SK-N-SH (cell line): ENCODE data around the gene CSKMT. TPM values are rescaled to one million over a fixed set of nuclear protein-coding genes. Genes with fewer than 3 reads are reported as not detected.

ENCODE experiments used
- CTCF ChIA-PET: fragments of 300-600, 350-600 bp; formaldehyde crosslinking; extraction: SDS; loops from one replicate; lab custom pipeline; 2021; lab: Yijun Ruan, JAX
- POLR2A ChIA-PET: fragments of 350-600 bp; sonication (Branson Sonifier 250); formaldehyde crosslinking; extraction: SDS; loops from one replicate; lab custom pipeline; 2020; ENCODE audit warnings: antibody characterized with exemption, inconsistent platforms; lab: Yijun Ruan, JAX
- DNase-seq: peaks from one replicate; pipeline ENCODE4 v3.0.0; 2012
- H2AFZ ChIP-seq: fragments of 200-600 bp; sonication (generic); 2 replicates; pipeline ENCODE4 v1.8.1; 2016; ENCODE audit warnings: antibody characterized with exemption, mild to moderate bottlenecking, low read depth
- H3F3A ChIP-seq: fragments of 200-600 bp; sonication (generic); replicated peaks from 2 replicates; pipeline ENCODE3; 2016; ENCODE audit warnings: antibody characterized with exemption, mild to moderate bottlenecking; ENCODE audit not compliant: insufficient read depth
- H3K27ac ChIP-seq, 2 experiments: fragments of 200-500 bp in 1 of 2; fragments of 200-600 bp in 1 of 2; sonication (Bioruptor generic) in 1 of 2; sonication (generic), shearing (Covaris generic) in 1 of 2; 2 replicates each; pipeline versions ENCODE4 v1.5.1 to v1.6.1; 2014 to 2016; ENCODE audit warnings: low read depth in 2 of 2, inconsistent platforms in 1 of 2, low read length in 1 of 2, mild to moderate bottlenecking in 1 of 2, mixed read lengths in 1 of 2
- H3K27me3 ChIP-seq: fragments of 200-600 bp; sonication (generic), shearing (Covaris generic); 2 replicates; pipeline ENCODE4 v1.6.1; 2016; ENCODE audit warnings: mixed run types; ENCODE audit not compliant: insufficient read depth
- H3K36me3 ChIP-seq, 2 experiments: fragments of 200-500 bp in 1 of 2; fragments of 200-600 bp in 1 of 2; sonication (Bioruptor generic) in 1 of 2; sonication (generic) in 1 of 2; replicated peaks in 1 of 2; 2 replicates each; pipeline versions ENCODE3 to v1.5.1; 2014 to 2016; ENCODE audit warnings: low read length in 1 of 2, mild to moderate bottlenecking in 1 of 2; ENCODE audit not compliant: insufficient read depth in 2 of 2, control insufficient read depth in 1 of 2
- H3K4me1 ChIP-seq, 2 experiments: fragments of 200-500 bp in 1 of 2; fragments of 200-600 bp in 1 of 2; sonication (Bioruptor generic) in 1 of 2; sonication (generic), shearing (Covaris generic) in 1 of 2; 2 replicates each; pipeline versions ENCODE4 v1.5.1 to v1.6.1; 2014 to 2016; ENCODE audit warnings: low read depth in 1 of 2, low read length in 1 of 2, mixed run types in 1 of 2; ENCODE audit not compliant: insufficient read depth in 2 of 2, control insufficient read depth in 1 of 2
- H3K4me2 ChIP-seq: fragments of 200-600 bp; sonication (generic), shearing (Covaris generic); 2 replicates; pipeline ENCODE4 v1.6.1; 2017; ENCODE audit warnings: mixed run types
- H3K4me3 ChIP-seq, 2 experiments: fragments of 200-500 bp in 1 of 2; fragments of 200-600 bp in 1 of 2; sonication (Bioruptor generic) in 1 of 2; sonication (generic), shearing (Covaris generic) in 1 of 2; 2 replicates each; pipeline versions ENCODE4 v1.5.1 to v1.8.1; 2014 to 2016; ENCODE audit warnings: low read depth in 2 of 2, inconsistent platforms in 1 of 2, low read length in 1 of 2, mild to moderate bottlenecking in 1 of 2, mixed read lengths in 1 of 2, moderate library complexity in 1 of 2
- H3K79me2 ChIP-seq: fragments of 200-600 bp; sonication (generic); 2 replicates; pipeline ENCODE4 v1.8.1; 2017; ENCODE audit warnings: mild to moderate bottlenecking; ENCODE audit not compliant: insufficient read depth
- H3K9ac ChIP-seq: fragments of 200-600 bp; sonication (generic); 2 replicates; pipeline ENCODE4 v1.6.1; 2017; ENCODE audit warnings: mixed run types
- H3K9me2 ChIP-seq: fragments of 200-600 bp; sonication (generic); 2 replicates; pipeline ENCODE4 v1.6.1; 2017; ENCODE audit warnings: mixed run types
- H3K9me3 ChIP-seq: fragments of 200-600 bp; sonication (generic); 2 replicates; pipeline ENCODE4 v1.6.1; 2017; ENCODE audit warnings: mixed run types, mild to moderate bottlenecking, moderate library complexity
- H4K20me1 ChIP-seq: fragments of 200-600 bp; sonication (generic); 2 replicates; pipeline ENCODE4 v1.6.1; 2017; ENCODE audit warnings: mild to moderate bottlenecking, mixed run types; ENCODE audit not compliant: insufficient read depth
- CHD2 ChIP-seq: fragments of 150-350 bp; IDR thresholded peaks from 2 replicates; pipeline ENCODE4 v1.6.1; 2018; ENCODE audit warnings: low read length; ENCODE audit not compliant: partially characterized antibody
- FOSL2 ChIP-seq: IDR thresholded peaks from 2 replicates; pipeline ENCODE4 v1.4.0; 2012; ENCODE audit warnings: low read depth, mild to moderate bottlenecking, moderate library complexity, borderline replicate concordance
- GABPA ChIP-seq: IDR thresholded peaks from 2 replicates; pipeline ENCODE4 v1.4.0; 2012; ENCODE audit warnings: low read depth, mild to moderate bottlenecking
- JUND ChIP-seq: IDR thresholded peaks from 2 replicates; pipeline ENCODE4 v1.4.0; 2012
- MEF2A ChIP-seq: IDR thresholded peaks from 2 replicates; pipeline ENCODE4 v1.4.0; 2012; ENCODE audit warnings: low read depth, borderline replicate concordance
- RAD21 ChIP-seq: IDR thresholded peaks from 2 replicates; pipeline ENCODE4 v1.6.1; 2012; ENCODE audit warnings: mild to moderate bottlenecking, low read length
- RFX5 ChIP-seq: IDR thresholded peaks from 2 replicates; pipeline ENCODE4 v1.6.1; 2012; ENCODE audit warnings: mild to moderate bottlenecking, improper control_type of control experiment, low read length
- RXRA ChIP-seq: IDR thresholded peaks from 2 replicates; pipeline ENCODE4 v1.4.0; 2012; ENCODE audit warnings: low read depth, mild to moderate bottlenecking, borderline replicate concordance
- SIN3A ChIP-seq: IDR thresholded peaks from 2 replicates; pipeline ENCODE4 v1.6.1; 2012; ENCODE audit warnings: low read depth, mild to moderate bottlenecking, low read length, moderate library complexity, borderline replicate concordance
- SMC3 ChIP-seq: IDR thresholded peaks from 2 replicates; pipeline ENCODE4 v1.6.1; 2012; ENCODE audit warnings: low read depth, low read length, improper control_type of control experiment
- TEAD4 ChIP-seq: IDR thresholded peaks from 2 replicates; pipeline ENCODE4 v1.4.0; 2012; ENCODE audit warnings: mild to moderate bottlenecking, borderline replicate concordance; ENCODE audit not compliant: insufficient read depth
- YY1 ChIP-seq: IDR thresholded peaks from 2 replicates; pipeline ENCODE4 v1.4.0; 2012; ENCODE audit warnings: low read depth, mild to moderate bottlenecking
- WGBS: methylation state at CpG from one replicate; pipeline ENCODE4 v1.1.6; 2017; ENCODE audit warnings: low lambda C conversion rate; 5-methylcytosine and 5-hydroxymethylcytosine counted together
- polyA plus RNA-seq, 3 experiments: library from polyadenylated mRNA; depleted of rRNA; stranded (reverse); fragments of >200 nt; gene quantifications; 2 replicates each; pipeline ENCODE4 v1.2.3, GENCODE V29; 2012
- TF ChIP-seq, protein P1 (sequence below): fragments of 150-350 bp; IDR thresholded peaks from 2 replicates; pipeline ENCODE4 v1.6.1; 2016; ENCODE audit warnings: mild to moderate bottlenecking, low read depth, low read length
- TF ChIP-seq, protein P2 (sequence below): IDR thresholded peaks from 2 replicates; pipeline ENCODE4; 2012
- TF ChIP-seq, protein P3 (sequence below): IDR thresholded peaks from 2 replicates; pipeline ENCODE4 v1.4.0; 2012; ENCODE audit warnings: low read depth, borderline replicate concordance
- TF ChIP-seq, protein P4 (sequence below): IDR thresholded peaks from 2 replicates; pipeline ENCODE4 v1.4.0; 2012; ENCODE audit warnings: low read depth, borderline replicate concordance

CSKMT gene
- polyA plus RNA-seq, 1 of the 3 experiments (the other 2 are of a cell fraction), result 11.1 TPM

DNA sequence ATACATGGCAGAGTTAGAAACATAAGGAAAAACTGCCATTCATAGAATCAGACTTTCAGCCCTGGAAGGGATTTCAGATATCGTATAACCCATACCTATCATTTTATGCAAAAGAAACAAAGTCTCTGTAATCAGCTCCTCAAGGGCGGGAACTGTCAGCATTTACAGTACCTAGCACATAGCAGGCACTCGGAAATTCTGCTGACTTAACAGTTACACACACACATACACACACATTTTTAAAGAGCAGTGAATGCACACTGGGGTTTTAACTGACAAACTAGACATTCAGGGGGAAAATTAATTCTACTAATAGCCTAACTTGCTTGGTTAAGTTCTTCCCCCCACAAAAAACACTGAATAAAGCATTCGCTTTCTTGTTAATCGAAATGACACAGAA, 51.1 kb downstream of the CSKMT start:
- Histone ChIP-seq H3K4me1 (no peaks in the 10 kb centered on the region; a peak in 1 of 4 replicates), H3K9me3 (no peaks in the 10 kb centered on the region), H3K4me3 (no peak overlapping the region), H3K79me2 (peaks cover 62% of the 10 kb centered on the region), H3K27ac (no peak overlapping the region), H2AFZ (no peak overlapping the region), H3K9me2 (no peaks in the 10 kb centered on the region), H3F3A (peaks cover 55% of the 10 kb centered on the region), H3K4me2 (no peak overlapping the region), H3K36me3 (peaks cover 76 to 89% of the 10 kb centered on the region in 2 experiments), H3K9ac (no peak overlapping the region), H4K20me1 (no peaks in the 10 kb centered on the region)
- ChIA-PET POLR2A (no interaction called here), CTCF (interaction anchor here (0.6 to 2.0 kb wide), 4 partner anchors 12 to 128 kb away, joined by 3 to 5 read pairs (median 4); partner anchors contain the start of genes HNRNPUL2 and TTC9C)
- WGBS, result 92% methylated on average over 5 of the region's 5 CpGs
- no peak for TF ChIP-seq RXRA
- no peak for TF ChIP-seq YY1
- TF ChIP-seq SIN3A, result no peak
- TF ChIP-seq GABPA, result no peak
- TF ChIP-seq FOSL2, result no peak
- TF ChIP-seq, all 33 proteins: peak for 0
- H3K27me3 ChIP-seq, result no peaks in the 10 kb centered on the region
- DNase-seq, result no peak

DNA sequence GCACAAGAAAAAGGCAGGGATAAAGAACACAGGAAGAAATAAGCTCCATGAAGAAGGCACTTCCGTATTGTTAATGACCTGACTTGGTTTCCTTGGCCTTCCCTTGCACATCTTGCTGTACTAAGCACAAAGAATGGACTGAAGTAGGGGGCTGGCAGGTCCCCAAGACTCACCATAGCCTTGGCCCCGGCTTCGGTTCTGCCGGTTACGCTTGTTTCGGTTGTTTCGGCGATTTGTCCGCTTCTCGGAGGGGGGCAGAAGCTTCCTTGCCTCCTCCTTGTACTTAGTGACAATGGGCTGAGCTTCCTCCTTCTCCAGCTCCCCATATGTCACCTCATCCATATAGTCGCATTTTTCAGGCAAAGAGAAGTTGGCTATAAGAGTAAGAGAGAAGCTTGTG, 51.7 kb downstream of the CSKMT start:
- Histone ChIP-seq H3K36me3 (peaks cover 77 to 90% of the 10 kb centered on the region in 2 experiments), H3K9me3 (no peaks in the 10 kb centered on the region), H2AFZ (no peak overlapping the region), H3K9me2 (no peaks in the 10 kb centered on the region), H3K4me1 (no peaks in the 10 kb centered on the region; a peak in 1 of 4 replicates), H3F3A (peaks cover 50% of the 10 kb centered on the region), H3K27me3 (no peaks in the 10 kb centered on the region), H3K79me2 (peaks cover 68% of the 10 kb centered on the region), H3K27ac (no peak overlapping the region), H3K4me2 (no peak overlapping the region), H3K9ac (no peak overlapping the region), H3K4me3 (no peak overlapping the region), H4K20me1 (no peaks in the 10 kb centered on the region)
- no peak for DNase-seq
- 96% methylated on average over 11 of the region's 11 CpGs for WGBS
- ChIA-PET CTCF (interaction anchor here (1.6 to 2.0 kb wide), 3 partner anchors 11 to 70 kb away, joined by 3 to 5 read pairs (median 4); partner anchors contain the start of genes HNRNPUL2 and TTC9C), POLR2A (no interaction called here)
- TF ChIP-seq JUND (no peak), YY1 (no peak), SMC3 (no peak), RXRA (no peak), CHD2 (no peak), RFX5 (no peak), TEAD4 (no peak), RAD21 (no peak), MEF2A (no peak)
- TF ChIP-seq, protein P1, sequence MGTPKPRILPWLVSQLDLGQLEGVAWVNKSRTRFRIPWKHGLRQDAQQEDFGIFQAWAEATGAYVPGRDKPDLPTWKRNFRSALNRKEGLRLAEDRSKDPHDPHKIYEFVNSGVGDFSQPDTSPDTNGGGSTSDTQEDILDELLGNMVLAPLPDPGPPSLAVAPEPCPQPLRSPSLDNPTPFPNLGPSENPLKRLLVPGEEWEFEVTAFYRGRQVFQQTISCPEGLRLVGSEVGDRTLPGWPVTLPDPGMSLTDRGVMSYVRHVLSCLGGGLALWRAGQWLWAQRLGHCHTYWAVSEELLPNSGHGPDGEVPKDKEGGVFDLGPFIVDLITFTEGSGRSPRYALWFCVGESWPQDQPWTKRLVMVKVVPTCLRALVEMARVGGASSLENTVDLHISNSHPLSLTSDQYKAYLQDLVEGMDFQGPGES, result no peak
- TF ChIP-seq, protein P2, sequence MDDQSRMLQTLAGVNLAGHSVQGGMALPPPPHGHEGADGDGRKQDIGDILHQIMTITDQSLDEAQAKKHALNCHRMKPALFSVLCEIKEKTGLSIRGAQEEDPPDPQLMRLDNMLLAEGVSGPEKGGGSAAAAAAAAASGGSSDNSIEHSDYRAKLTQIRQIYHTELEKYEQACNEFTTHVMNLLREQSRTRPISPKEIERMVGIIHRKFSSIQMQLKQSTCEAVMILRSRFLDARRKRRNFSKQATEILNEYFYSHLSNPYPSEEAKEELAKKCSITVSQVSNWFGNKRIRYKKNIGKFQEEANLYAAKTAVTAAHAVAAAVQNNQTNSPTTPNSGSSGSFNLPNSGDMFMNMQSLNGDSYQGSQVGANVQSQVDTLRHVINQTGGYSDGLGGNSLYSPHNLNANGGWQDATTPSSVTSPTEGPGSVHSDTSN, result no peak
- TF ChIP-seq, protein P3, sequence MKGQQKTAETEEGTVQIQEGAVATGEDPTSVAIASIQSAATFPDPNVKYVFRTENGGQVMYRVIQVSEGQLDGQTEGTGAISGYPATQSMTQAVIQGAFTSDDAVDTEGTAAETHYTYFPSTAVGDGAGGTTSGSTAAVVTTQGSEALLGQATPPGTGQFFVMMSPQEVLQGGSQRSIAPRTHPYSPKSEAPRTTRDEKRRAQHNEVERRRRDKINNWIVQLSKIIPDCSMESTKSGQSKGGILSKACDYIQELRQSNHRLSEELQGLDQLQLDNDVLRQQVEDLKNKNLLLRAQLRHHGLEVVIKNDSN, result no peak
- TF ChIP-seq, protein P4, sequence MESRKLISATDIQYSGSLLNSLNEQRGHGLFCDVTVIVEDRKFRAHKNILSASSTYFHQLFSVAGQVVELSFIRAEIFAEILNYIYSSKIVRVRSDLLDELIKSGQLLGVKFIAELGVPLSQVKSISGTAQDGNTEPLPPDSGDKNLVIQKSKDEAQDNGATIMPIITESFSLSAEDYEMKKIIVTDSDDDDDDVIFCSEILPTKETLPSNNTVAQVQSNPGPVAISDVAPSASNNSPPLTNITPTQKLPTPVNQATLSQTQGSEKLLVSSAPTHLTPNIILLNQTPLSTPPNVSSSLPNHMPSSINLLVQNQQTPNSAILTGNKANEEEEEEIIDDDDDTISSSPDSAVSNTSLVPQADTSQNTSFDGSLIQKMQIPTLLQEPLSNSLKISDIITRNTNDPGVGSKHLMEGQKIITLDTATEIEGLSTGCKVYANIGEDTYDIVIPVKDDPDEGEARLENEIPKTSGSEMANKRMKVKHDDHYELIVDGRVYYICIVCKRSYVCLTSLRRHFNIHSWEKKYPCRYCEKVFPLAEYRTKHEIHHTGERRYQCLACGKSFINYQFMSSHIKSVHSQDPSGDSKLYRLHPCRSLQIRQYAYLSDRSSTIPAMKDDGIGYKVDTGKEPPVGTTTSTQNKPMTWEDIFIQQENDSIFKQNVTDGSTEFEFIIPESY, result no peak
